Measurements from ENCODE around the gene RIOX2. TPM values are rescaled to one million over a fixed set of nuclear protein-coding genes. Genes with fewer than 3 reads are reported as not detected.

RIOX2 gene
- total and polyA plus RNA-seq, 2 of the 13 experiments (the other 11 are each of a cell fraction or from before 2014, with no cell fraction given) = 19.9 to 43.3 TPM

- TF ChIP-seq, protein P1, sequence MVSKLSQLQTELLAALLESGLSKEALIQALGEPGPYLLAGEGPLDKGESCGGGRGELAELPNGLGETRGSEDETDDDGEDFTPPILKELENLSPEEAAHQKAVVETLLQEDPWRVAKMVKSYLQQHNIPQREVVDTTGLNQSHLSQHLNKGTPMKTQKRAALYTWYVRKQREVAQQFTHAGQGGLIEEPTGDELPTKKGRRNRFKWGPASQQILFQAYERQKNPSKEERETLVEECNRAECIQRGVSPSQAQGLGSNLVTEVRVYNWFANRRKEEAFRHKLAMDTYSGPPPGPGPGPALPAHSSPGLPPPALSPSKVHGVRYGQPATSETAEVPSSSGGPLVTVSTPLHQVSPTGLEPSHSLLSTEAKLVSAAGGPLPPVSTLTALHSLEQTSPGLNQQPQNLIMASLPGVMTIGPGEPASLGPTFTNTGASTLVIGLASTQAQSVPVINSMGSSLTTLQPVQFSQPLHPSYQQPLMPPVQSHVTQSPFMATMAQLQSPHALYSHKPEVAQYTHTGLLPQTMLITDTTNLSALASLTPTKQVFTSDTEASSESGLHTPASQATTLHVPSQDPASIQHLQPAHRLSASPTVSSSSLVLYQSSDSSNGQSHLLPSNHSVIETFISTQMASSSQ (IDR thresholded peaks at IDR 0.05; ENCODE audit: low read depth) = peak; percentile 42; the same call in 1 of the 2 replicates
- TF ChIP-seq, protein P1 (CRISPR knock-in tag; IDR thresholded peaks at IDR 0.05; ENCODE audit: borderline replicate concordance) = peak; percentile 32; the same call in 1 of the 2 replicates
- TF ChIP-seq SP1 (IDR thresholded peaks at IDR 0.05) (no peak), SP1 (CRISPR knock-in tag; IDR thresholded peaks at IDR 0.05) (no peak), IRX3 (CRISPR knock-in tag; IDR thresholded peaks at IDR 0.05; ENCODE audit: borderline replicate concordance, low read depth) (no peak)
- TF ChIP-seq, protein P2, sequence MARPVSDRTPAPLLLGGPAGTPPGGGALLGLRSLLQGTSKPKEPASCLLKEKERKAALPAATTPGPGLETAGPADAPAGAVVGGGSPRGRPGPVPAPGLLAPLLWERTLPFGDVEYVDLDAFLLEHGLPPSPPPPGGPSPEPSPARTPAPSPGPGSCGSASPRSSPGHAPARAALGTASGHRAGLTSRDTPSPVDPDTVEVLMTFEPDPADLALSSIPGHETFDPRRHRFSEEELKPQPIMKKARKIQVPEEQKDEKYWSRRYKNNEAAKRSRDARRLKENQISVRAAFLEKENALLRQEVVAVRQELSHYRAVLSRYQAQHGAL (CRISPR knock-in tag; IDR thresholded peaks at IDR 0.05; ENCODE audit: not compliant biosample characterization) = no peak
These were observed 20.4 kb upstream of the RIOX2 start (continued) for GRCh38 chr3:97992547-97993173.

DNA sequence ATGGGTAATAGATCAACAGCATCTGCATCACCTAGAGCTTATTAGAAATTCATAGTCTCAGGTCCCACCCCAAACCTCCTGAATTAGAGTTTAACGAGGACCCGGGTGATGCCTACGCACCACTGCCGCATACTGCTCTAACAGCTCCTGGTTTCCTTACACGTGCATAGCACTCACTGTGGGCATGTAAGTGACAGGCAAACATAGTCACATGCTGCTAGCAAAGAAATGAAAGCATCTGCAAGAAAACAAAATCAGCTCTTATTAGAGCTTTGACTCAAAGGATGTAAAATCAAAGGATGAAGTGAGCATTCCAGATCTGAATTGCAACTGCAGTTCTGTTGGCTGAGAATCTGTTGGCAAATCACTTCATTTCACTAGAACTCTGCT, 19.1 kb upstream of the RIOX2 start:
- no peaks in the 10 kb centered on the region for H3K9me3 ChIP-seq (ENCODE audit: low read length)
- in situ Hi-C loops (cut with HindIII; ENCODE audit: extremely low pct_ligation_motif_present, low pct_unique_long_range_greater_than_20kb) = no loop called here
- no peaks in the 10 kb centered on the region for H4K20me1 ChIP-seq (ENCODE audit: insufficient read depth, low read length)
- no peak overlapping the region for H3K27ac ChIP-seq (ENCODE audit: extremely low read length, insufficient read depth, low read length)
- no peak for FAIRE-seq
- no peaks in the 10 kb centered on the region for H3K36me3 ChIP-seq (replicated peaks in 1 of 2; ENCODE audit: control insufficient read depth in 1 of 2, insufficient read depth in 2 of 2, low read length in 2 of 2)
- WGBS (ENCODE audit: low lambda C conversion rate) = 65% methylated on average over 5 of the region's 5 CpGs
- no TSS peak for BruUV-seq (replicated peaks)
- H3K27me3 ChIP-seq (ENCODE audit: control insufficient read depth in 1 of 2, insufficient read depth in 2 of 2, low read length in 2 of 2) = no peaks in the 10 kb centered on the region
- DNase-seq (ENCODE audit: low spot score) = no peak
- H3K9ac ChIP-seq (ENCODE audit: insufficient read depth, low read depth, low read length) = no peak overlapping the region
- intact Hi-C loops (cut with micrococcal nuclease; ENCODE audit: unreplicated experiment) = no loop called here
- ChIA-PET CTCF (ENCODE audit: low intra/inter-chr PET ratio, low total read pairs) (no interaction called here), POLR2A (no interaction called here)
- no peak for ATAC-seq
- no peak overlapping the region for H2AFZ ChIP-seq (ENCODE audit: low read length)
- H3K4me2 ChIP-seq (ENCODE audit: low read depth, low read length) = no peak overlapping the region
- no peak overlapping the region for H3K4me3 ChIP-seq (replicated peaks in 1 of 3; ENCODE audit: insufficient read depth in 1 of 3, low read depth in 2 of 3, low read length in 3 of 3)
- no peaks in the 10 kb centered on the region for H3K79me2 ChIP-seq (ENCODE audit: insufficient read depth, low read length)
- TF ChIP-seq DZIP1 (CRISPR knock-in tag; IDR thresholded peaks at IDR 0.05) (no peak), ZSCAN31 (CRISPR knock-in tag; IDR thresholded peaks at IDR 0.05; ENCODE audit: low read depth) (no peak), ZSCAN12 (CRISPR knock-in tag; IDR thresholded peaks at IDR 0.05) (no peak)
- H3K4me1 ChIP-seq (ENCODE audit: insufficient read depth, low read length) = peaks cover 65% of the 10 kb centered on the region

All from HepG2 (cell line).